ENCODE measurements around the gene SCO2. TPM values are rescaled to one million over a fixed set of nuclear protein-coding genes. Genes with fewer than 3 reads are reported as not detected.

SCO2 gene
- total and polyA plus RNA-seq, 2 of the 13 experiments (the other 11 are each of a cell fraction or from before 2014, with no cell fraction given): 0.32 to 3.7 TPM

DNA sequence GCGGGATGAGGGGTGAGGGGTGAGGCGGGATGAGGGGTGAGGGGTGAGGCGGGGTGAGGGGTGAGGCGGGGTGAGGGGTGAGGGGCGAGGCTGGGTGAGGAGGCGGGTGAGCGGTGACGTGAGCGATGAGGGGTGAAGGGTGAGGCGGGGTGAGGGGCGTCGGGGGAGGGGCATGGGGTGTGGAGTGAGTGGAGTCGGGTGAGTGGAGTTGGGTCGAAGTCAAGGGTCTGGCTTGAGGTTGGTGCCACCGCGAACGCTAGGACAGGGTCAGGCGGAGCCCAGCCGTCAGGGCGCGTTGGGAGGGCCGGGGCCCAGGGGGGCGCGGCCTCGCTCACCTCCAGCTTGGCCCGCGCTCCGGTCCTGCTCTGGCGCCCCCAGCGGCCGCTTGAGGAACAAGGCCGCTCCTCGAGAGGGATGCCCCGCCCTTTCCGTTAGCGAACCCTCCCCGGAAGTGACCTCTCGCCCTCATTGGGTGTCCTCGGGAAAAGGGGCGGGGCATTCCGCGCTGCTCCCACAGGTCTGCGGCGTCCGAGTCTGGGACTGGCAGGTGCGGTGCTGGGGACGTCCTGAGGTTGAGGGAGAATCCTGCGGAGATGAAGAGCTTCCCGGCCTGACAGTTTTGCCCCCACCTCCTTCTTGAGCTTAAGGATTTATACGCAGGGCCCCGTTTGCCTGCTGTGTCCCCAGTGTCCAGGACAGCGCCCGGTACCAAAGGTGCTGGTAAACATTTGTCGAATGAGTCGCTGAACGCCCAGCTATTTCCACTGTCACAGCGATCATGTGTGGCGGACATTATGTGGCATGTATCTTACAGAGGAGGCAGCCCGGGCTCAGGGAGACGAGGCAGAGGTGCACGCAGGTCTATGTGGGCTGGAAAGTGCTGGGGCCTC, 37.4 kb upstream of the SCO2 start, which contains the start of gene SYCE3 (continued):
- TF ChIP-seq, protein P1, sequence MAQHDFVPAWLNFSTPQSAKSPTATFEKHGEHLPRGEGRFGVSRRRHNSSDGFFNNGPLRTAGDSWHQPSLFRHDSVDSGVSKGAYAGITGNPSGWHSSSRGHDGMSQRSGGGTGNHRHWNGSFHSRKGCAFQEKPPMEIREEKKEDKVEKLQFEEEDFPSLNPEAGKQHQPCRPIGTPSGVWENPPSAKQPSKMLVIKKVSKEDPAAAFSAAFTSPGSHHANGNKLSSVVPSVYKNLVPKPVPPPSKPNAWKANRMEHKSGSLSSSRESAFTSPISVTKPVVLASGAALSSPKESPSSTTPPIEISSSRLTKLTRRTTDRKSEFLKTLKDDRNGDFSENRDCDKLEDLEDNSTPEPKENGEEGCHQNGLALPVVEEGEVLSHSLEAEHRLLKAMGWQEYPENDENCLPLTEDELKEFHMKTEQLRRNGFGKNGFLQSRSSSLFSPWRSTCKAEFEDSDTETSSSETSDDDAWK (CRISPR knock-in tag; IDR thresholded peaks at IDR 0.05): no peak
- TF ChIP-seq MTF1 (CRISPR knock-in tag; IDR thresholded peaks at IDR 0.05): no peak
- TF ChIP-seq PHF5A (CRISPR knock-in tag; IDR thresholded peaks at IDR 0.05; ENCODE audit: low read depth, unreplicated experiment): peak; percentile 48
- no peak for TF ChIP-seq ZNF720 (CRISPR knock-in tag; IDR thresholded peaks at IDR 0.05)
- TF ChIP-seq NKX3-1 (CRISPR knock-in tag; IDR thresholded peaks at IDR 0.05): no peak
- TF ChIP-seq NFIC (IDR thresholded peaks at IDR 0.05; ENCODE audit: low read length): no peak
- no peak for TF ChIP-seq ZNF83 (CRISPR knock-in tag; IDR thresholded peaks at IDR 0.05; ENCODE audit: borderline replicate concordance)
- no peak for TF ChIP-seq TRIM24 (CRISPR knock-in tag; IDR thresholded peaks at IDR 0.05)
- TF ChIP-seq ZFP36 (IDR thresholded peaks at IDR 0.05; ENCODE audit: borderline replicate concordance, low read depth, low read length, partially characterized antibody): no peak
- TF ChIP-seq, protein P2, sequence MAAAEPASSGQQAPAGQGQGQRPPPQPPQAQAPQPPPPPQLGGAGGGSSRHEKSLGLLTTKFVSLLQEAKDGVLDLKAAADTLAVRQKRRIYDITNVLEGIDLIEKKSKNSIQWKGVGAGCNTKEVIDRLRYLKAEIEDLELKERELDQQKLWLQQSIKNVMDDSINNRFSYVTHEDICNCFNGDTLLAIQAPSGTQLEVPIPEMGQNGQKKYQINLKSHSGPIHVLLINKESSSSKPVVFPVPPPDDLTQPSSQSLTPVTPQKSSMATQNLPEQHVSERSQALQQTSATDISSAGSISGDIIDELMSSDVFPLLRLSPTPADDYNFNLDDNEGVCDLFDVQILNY (CRISPR knock-in tag; conservative IDR thresholded peaks at IDR 0.05): no peak
- TF ChIP-seq IRX3 (CRISPR knock-in tag; IDR thresholded peaks at IDR 0.05; ENCODE audit: borderline replicate concordance, low read depth): no peak
- TF ChIP-seq HDAC1 (CRISPR knock-in tag; IDR thresholded peaks at IDR 0.05): peak; percentile 39; the same call in 1 of the 2 replicates
- TF ChIP-seq TCF12 (IDR thresholded peaks at IDR 0.05): no peak
- TF ChIP-seq TCF12 (CRISPR knock-in tag; IDR thresholded peaks at IDR 0.05): no peak
- no peak for TF ChIP-seq ZBTB21 (CRISPR knock-in tag; IDR thresholded peaks at IDR 0.05)
- TF ChIP-seq ZNF598 (CRISPR knock-in tag; IDR thresholded peaks at IDR 0.05; ENCODE audit: borderline replicate concordance): peak; percentile 85; the same call in 1 of the 2 replicates
- TF ChIP-seq SP2 (CRISPR knock-in tag; IDR thresholded peaks at IDR 0.05): peak; percentile 82
- TF ChIP-seq WIZ (CRISPR knock-in tag; IDR thresholded peaks at IDR 0.05): no peak
- TF ChIP-seq ZNF589 (CRISPR knock-in tag; conservative IDR thresholded peaks at IDR 0.05): no peak
- TF ChIP-seq ZNF615 (CRISPR knock-in tag; IDR thresholded peaks at IDR 0.05; ENCODE audit: borderline replicate concordance): no peak
- TF ChIP-seq TBX2 (CRISPR knock-in tag; IDR thresholded peaks at IDR 0.05; ENCODE audit: borderline replicate concordance): peak; percentile 65; the same call in 1 of the 2 replicates
- peak; percentile 76 for TF ChIP-seq HOXA3 (CRISPR knock-in tag; IDR thresholded peaks at IDR 0.05)
- TF ChIP-seq, protein P3, sequence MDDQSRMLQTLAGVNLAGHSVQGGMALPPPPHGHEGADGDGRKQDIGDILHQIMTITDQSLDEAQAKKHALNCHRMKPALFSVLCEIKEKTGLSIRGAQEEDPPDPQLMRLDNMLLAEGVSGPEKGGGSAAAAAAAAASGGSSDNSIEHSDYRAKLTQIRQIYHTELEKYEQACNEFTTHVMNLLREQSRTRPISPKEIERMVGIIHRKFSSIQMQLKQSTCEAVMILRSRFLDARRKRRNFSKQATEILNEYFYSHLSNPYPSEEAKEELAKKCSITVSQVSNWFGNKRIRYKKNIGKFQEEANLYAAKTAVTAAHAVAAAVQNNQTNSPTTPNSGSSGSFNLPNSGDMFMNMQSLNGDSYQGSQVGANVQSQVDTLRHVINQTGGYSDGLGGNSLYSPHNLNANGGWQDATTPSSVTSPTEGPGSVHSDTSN (CRISPR knock-in tag; IDR thresholded peaks at IDR 0.05; ENCODE audit: borderline replicate concordance): no peak

Data from HepG2 (cell line).